IMR-90 (cell line): ENCODE results near the gene BNIP5. TPM values are rescaled to one million over a fixed set of nuclear protein-coding genes. Genes with fewer than 3 reads are reported as not detected.

Experiments
- ATAC-seq: fragments of 200-7000 bp; cut with Tn5 transposase; 2 replicates; pipeline ENCODE4 v1.9.1; 2020; ENCODE audit warnings: low read depth, mild to moderate bottlenecking, moderate library complexity
- BruUV-seq: library from RNA; stranded (reverse); fragments of 400-500 nt; replicated peaks from 2 replicates; lab custom pipeline; 2021; lab: Mats Ljungman, UMichigan
- CTCF ChIA-PET: fragments of 300-600 bp; formaldehyde crosslinking; extraction: SDS; loops from one replicate; lab custom pipeline; 2021; ENCODE audit warnings: antibody characterized with exemption; lab: Yijun Ruan, JAX
- POLR2A ChIA-PET: fragments of 300-600 bp; sonication (Branson Sonifier 250); formaldehyde crosslinking; loops from one replicate; lab custom pipeline; 2022; ENCODE audit warnings: antibody characterized with exemption; ENCODE audit not compliant: unreplicated experiment; lab: Charles Lee
- DNase-seq: peaks from one replicate; pipeline ENCODE4 v3.0.0; 2013
- H2AFZ ChIP-seq: replicated peaks from 2 replicates; pipeline ENCODE3; 2013; ENCODE audit warnings: low read length, mild to moderate bottlenecking; ENCODE audit not compliant: poor library complexity
- H2AK5ac ChIP-seq: 2 replicates; pipeline ENCODE4 v1.6.1; 2013; ENCODE audit warnings: low read depth, low read length, inconsistent platforms
- H2AK9ac ChIP-seq: replicated peaks from 2 replicates; pipeline ENCODE3; 2013; ENCODE audit warnings: mild to moderate bottlenecking, low read depth, low read length, moderate library complexity; ENCODE audit not compliant: poor library complexity
- H2BK120ac ChIP-seq: 2 replicates; pipeline ENCODE4 v1.6.1; 2013; ENCODE audit warnings: low read depth, low read length, inconsistent platforms
- H2BK15ac ChIP-seq: 3 replicates; pipeline ENCODE4 v1.6.1; 2013; ENCODE audit warnings: low read depth, low read length, inconsistent platforms
- H2BK20ac ChIP-seq: 2 replicates; pipeline ENCODE4 v1.6.1; 2013; ENCODE audit warnings: low read depth, mild to moderate bottlenecking, inconsistent platforms, low read length, moderate library complexity
- H2BK5ac ChIP-seq: 2 replicates; pipeline ENCODE4 v1.6.1; 2013; ENCODE audit warnings: mild to moderate bottlenecking, low read depth, low read length, inconsistent platforms; ENCODE audit not compliant: poor library complexity, severe bottlenecking
- H3K14ac ChIP-seq: replicated peaks from 2 replicates; pipeline ENCODE4 v1.6.1; 2013; ENCODE audit warnings: low read depth, low read length, inconsistent platforms
- H3K18ac ChIP-seq: 2 replicates; pipeline ENCODE4 v1.6.1; 2013; ENCODE audit warnings: low read depth, low read length, control low read depth
- H3K23ac ChIP-seq: 2 replicates; pipeline ENCODE4 v1.6.1; 2013; ENCODE audit warnings: low read depth, low read length, inconsistent platforms
- H3K27ac ChIP-seq: 2 replicates; pipeline ENCODE4 v1.5.1; 2013; ENCODE audit warnings: mild to moderate bottlenecking, control low read depth, low read length; ENCODE audit not compliant: insufficient read depth
- H3K27me3 ChIP-seq: 2 replicates; pipeline ENCODE4 v1.6.1; 2013; ENCODE audit warnings: low read length; ENCODE audit not compliant: control insufficient read depth, insufficient read depth
- H3K36me3 ChIP-seq: 2 replicates; pipeline ENCODE4 v1.6.1; 2013; ENCODE audit warnings: low read length, mixed read lengths; ENCODE audit not compliant: control insufficient read depth, insufficient read depth
- H3K4ac ChIP-seq: 2 replicates; pipeline ENCODE4 v1.6.1; 2013; ENCODE audit warnings: low read depth, low read length, inconsistent platforms
- H3K4me1 ChIP-seq: 2 replicates; pipeline ENCODE4 v1.6.1; 2013; ENCODE audit warnings: low read length, mixed read lengths; ENCODE audit not compliant: control insufficient read depth, insufficient read depth
- H3K4me2 ChIP-seq: 2 replicates; pipeline ENCODE4 v1.6.1; 2013; ENCODE audit warnings: low read depth, mild to moderate bottlenecking, control low read depth, low read length, moderate library complexity
- H3K4me3 ChIP-seq: 2 replicates; pipeline ENCODE4 v1.5.1; 2013; ENCODE audit warnings: low read depth, mild to moderate bottlenecking, control low read depth, low read length, moderate library complexity; ENCODE audit not compliant: insufficient read depth
- H3K56ac ChIP-seq: 2 replicates; pipeline ENCODE4 v1.6.1; 2013; ENCODE audit warnings: low read length, inconsistent platforms; ENCODE audit not compliant: insufficient read depth; ENCODE audit errors: extremely low read depth
- H3K79me1 ChIP-seq, 2 experiments: 2 replicates each; pipeline ENCODE4 v1.6.1; 2013; ENCODE audit warnings: low read length in 2 of 2, inconsistent platforms in 1 of 2, low read depth in 1 of 2
- H3K9ac ChIP-seq: 2 replicates; pipeline ENCODE4 v1.6.1; 2013; ENCODE audit warnings: low read depth, low read length, control low read depth
- H3K9me1 ChIP-seq: 2 replicates; pipeline ENCODE4 v1.6.1; 2013; ENCODE audit warnings: low read length, inconsistent platforms; ENCODE audit not compliant: insufficient read depth
- H3K9me3 ChIP-seq: 2 replicates; pipeline ENCODE4 v1.6.1; 2013; ENCODE audit warnings: low read length; ENCODE audit not compliant: control insufficient read depth, insufficient read depth
- H4K20me1 ChIP-seq: 2 replicates; pipeline ENCODE4 v1.6.1; 2013; ENCODE audit warnings: low read length, inconsistent platforms; ENCODE audit not compliant: insufficient read depth
- H4K5ac ChIP-seq: 2 replicates; pipeline ENCODE4 v1.6.1; 2013; ENCODE audit warnings: mild to moderate bottlenecking, low read depth, low read length, control low read depth
- H4K8ac ChIP-seq, 2 experiments: 2 replicates each; pipeline ENCODE4 v1.6.1; 2013; ENCODE audit warnings: low read depth in 2 of 2, low read length in 2 of 2, control low read depth in 1 of 2, inconsistent platforms in 1 of 2
- H4K91ac ChIP-seq: 2 replicates; pipeline ENCODE4 v1.6.1; 2013; ENCODE audit warnings: low read depth, low read length, inconsistent platforms; ENCODE audit not compliant: insufficient read depth
- BHLHE40 ChIP-seq: fragments of 150-350 bp; IDR thresholded peaks from 2 replicates; pipeline ENCODE4 v1.6.1; 2016; ENCODE audit warnings: mild to moderate bottlenecking, low read depth, low read length
- CEBPB ChIP-seq: IDR thresholded peaks from 2 replicates; pipeline ENCODE4 v1.6.1; 2012; ENCODE audit warnings: low read depth, low read length, improper control_type of control experiment
- CHD1 ChIP-seq: IDR thresholded peaks from 2 replicates; pipeline ENCODE4 v1.6.1; 2012; ENCODE audit warnings: low read depth, low read length, improper control_type of control experiment
- CTCF ChIP-seq: conservative IDR thresholded peaks from 2 replicates; pipeline ENCODE4 v1.5.1; 2012; ENCODE audit warnings: mild to moderate bottlenecking, low read depth, low read length, improper control_type of control experiment
- ELK1 ChIP-seq: fragments of 150-350 bp; IDR thresholded peaks from 2 replicates; pipeline ENCODE4 v1.6.1; 2016; ENCODE audit warnings: low read depth, mild to moderate bottlenecking, low read length, moderate library complexity, borderline replicate concordance
- FOS ChIP-seq: fragments of 150-350 bp; IDR thresholded peaks from 2 replicates; pipeline ENCODE4 v1.6.1; 2016; ENCODE audit warnings: low read depth, low read length
- MAFK ChIP-seq: IDR thresholded peaks from 2 replicates; pipeline ENCODE4 v1.6.1; 2012; ENCODE audit warnings: low read depth, low read length, improper control_type of control experiment
- MAZ ChIP-seq: IDR thresholded peaks from 2 replicates; pipeline ENCODE4 v1.6.1; 2012; ENCODE audit warnings: low read depth, mild to moderate bottlenecking, low read length, improper control_type of control experiment, moderate library complexity, borderline replicate concordance
- NFE2L2 ChIP-seq: fragments of 150-350 bp; IDR thresholded peaks from 2 replicates; pipeline ENCODE4 v1.6.1; 2016; ENCODE audit warnings: low read depth, mild to moderate bottlenecking, low read length
- POLR2A ChIP-seq: IDR thresholded peaks from 2 replicates; pipeline ENCODE4 v1.6.1; 2012; ENCODE audit warnings: mild to moderate bottlenecking, low read depth, low read length
- RAD21 ChIP-seq: IDR thresholded peaks from 2 replicates; pipeline ENCODE4 v1.6.1; 2012; ENCODE audit warnings: low read length, improper control_type of control experiment
- RCOR1 ChIP-seq: IDR thresholded peaks from 2 replicates; pipeline ENCODE4 v1.6.1; 2012; ENCODE audit warnings: mild to moderate bottlenecking, low read length, improper control_type of control experiment; ENCODE audit not compliant: insufficient replicate concordance
- RFX5 ChIP-seq: IDR thresholded peaks from 2 replicates; pipeline ENCODE4 v1.8.0; 2012; ENCODE audit warnings: low read depth, mild to moderate bottlenecking, low read length, moderate library complexity
- SMC3 ChIP-seq: fragments of 150-350 bp; IDR thresholded peaks from 2 replicates; pipeline ENCODE4 v1.6.1; 2016; ENCODE audit warnings: low read depth, mild to moderate bottlenecking, antibody characterized with exemption, low read length, moderate library complexity
- USF2 ChIP-seq: fragments of 150-350 bp; IDR thresholded peaks from 2 replicates; pipeline ENCODE4 v1.6.1; 2017; ENCODE audit warnings: mild to moderate bottlenecking, antibody characterized with exemption, low read length, low read depth
- WGBS, 2 experiments: methylation state at CpG; one replicate each; pipeline versions ENCODE4 v1.1.5 to v1.1.7; 2013; ENCODE audit warnings: missing lambda C conversion rate in 2 of 2; ENCODE audit not compliant: insufficient read length in 1 of 2; ENCODE audit errors: extremely low coverage in 2 of 2; 5-methylcytosine and 5-hydroxymethylcytosine counted together
- dilution Hi-C: fragments of 300-500 bp; cut with HindIII; formaldehyde crosslinking; loops from one replicate; pipeline ENCODE4 v1.14.3; 2018; ENCODE audit warnings: low sequenced_read_pairs; ENCODE audit not compliant: unreplicated experiment
- in situ Hi-C: fragments of 300-500 bp; cut with MboI; formaldehyde crosslinking; loops from 3 replicates; pipeline ENCODE4 v1.14.3; 2019; ENCODE audit warnings: low sequenced_read_pairs, inconsistent platforms, mixed read lengths
- intact Hi-C: fragments of 100-400 bp; cut with micrococcal nuclease; formaldehyde crosslinking; loops from 2 replicates; pipeline ENCODE4 v1.10.0; 2022
- polyA plus RNA-seq, 3 experiments: library from polyadenylated mRNA; depleted of rRNA; stranded (reverse); fragments of >200 nt; gene quantifications; 2 replicates each; pipeline ENCODE4 v1.2.3, GENCODE V29; 2012; ENCODE audit warnings: low replicate concordance in 1 of 3
- total RNA-seq: library from RNA; depleted of rRNA; stranded (reverse); fragments of >200 nt; gene quantifications from 2 replicates; pipeline ENCODE4 v1.2.3, GENCODE V29; 2012

The BNIP5 gene
- total and polyA plus RNA-seq, 2 of the 4 experiments (the other 2 are of a cell fraction) = not detected

GRCh38 chr6:36319821-36320220 is 16.9 kb downstream of the BNIP5 start:
- H3K9me1 ChIP-seq = no peaks in the 10 kb centered on the region
- dilution Hi-C loops (no loop called here), intact Hi-C loops (no loop called here), in situ Hi-C loops (no loop called here)
- BruUV-seq = no TSS peak
- H3K9me3 ChIP-seq = no peaks in the 10 kb centered on the region
- no peak overlapping the region for H2BK20ac ChIP-seq
- no peak overlapping the region for H4K8ac ChIP-seq
- H3K4me3 ChIP-seq = no peak overlapping the region
- no peaks in the 10 kb centered on the region for H3K4me1 ChIP-seq
- no peak overlapping the region for H3K4me2 ChIP-seq
- H3K79me1 ChIP-seq = no peaks in the 10 kb centered on the region
- H2AK9ac ChIP-seq = no peak overlapping the region
- CTCF ChIA-PET = no interaction called here
- H3K23ac ChIP-seq = no peak overlapping the region
- H4K5ac ChIP-seq = no peak overlapping the region
- no peak overlapping the region for H4K91ac ChIP-seq
- no peak overlapping the region for H3K4ac ChIP-seq
- no peak overlapping the region for H3K14ac ChIP-seq
- no peak overlapping the region for H3K27ac ChIP-seq
- H3K56ac ChIP-seq = no peak overlapping the region
- no peak for ATAC-seq
- H2BK15ac ChIP-seq = no peak overlapping the region
- POLR2A ChIA-PET = no interaction called here
- no peak overlapping the region for H2AK5ac ChIP-seq
- no peak overlapping the region for H3K9ac ChIP-seq
- H3K36me3 ChIP-seq = no peaks in the 10 kb centered on the region
- H2BK5ac ChIP-seq = no peak overlapping the region
- no peaks in the 10 kb centered on the region; the same call in 1 of the 2 replicates for H4K20me1 ChIP-seq
- TF ChIP-seq CTCF (no peak), RFX5 (no peak), RAD21 (no peak), MAZ (no peak), POLR2A (no peak), USF2 (no peak), MAFK (no peak), ELK1 (no peak), NFE2L2 (no peak), CHD1 (no peak), BHLHE40 (no peak), CEBPB (no peak), SMC3 (no peak), RCOR1 (no peak), FOS (no peak)
- no peak for DNase-seq
- no CpG with 5 or more reads among the region's 2 CpGs for WGBS, 2 experiments
- H3K27me3 ChIP-seq = peaks cover 69% of the 10 kb centered on the region
- no peak overlapping the region for H2BK120ac ChIP-seq
- no peak overlapping the region for H3K18ac ChIP-seq
- H2AFZ ChIP-seq = no peak overlapping the region
